ENCODE measurements around the gene AJM1.

DNA sequence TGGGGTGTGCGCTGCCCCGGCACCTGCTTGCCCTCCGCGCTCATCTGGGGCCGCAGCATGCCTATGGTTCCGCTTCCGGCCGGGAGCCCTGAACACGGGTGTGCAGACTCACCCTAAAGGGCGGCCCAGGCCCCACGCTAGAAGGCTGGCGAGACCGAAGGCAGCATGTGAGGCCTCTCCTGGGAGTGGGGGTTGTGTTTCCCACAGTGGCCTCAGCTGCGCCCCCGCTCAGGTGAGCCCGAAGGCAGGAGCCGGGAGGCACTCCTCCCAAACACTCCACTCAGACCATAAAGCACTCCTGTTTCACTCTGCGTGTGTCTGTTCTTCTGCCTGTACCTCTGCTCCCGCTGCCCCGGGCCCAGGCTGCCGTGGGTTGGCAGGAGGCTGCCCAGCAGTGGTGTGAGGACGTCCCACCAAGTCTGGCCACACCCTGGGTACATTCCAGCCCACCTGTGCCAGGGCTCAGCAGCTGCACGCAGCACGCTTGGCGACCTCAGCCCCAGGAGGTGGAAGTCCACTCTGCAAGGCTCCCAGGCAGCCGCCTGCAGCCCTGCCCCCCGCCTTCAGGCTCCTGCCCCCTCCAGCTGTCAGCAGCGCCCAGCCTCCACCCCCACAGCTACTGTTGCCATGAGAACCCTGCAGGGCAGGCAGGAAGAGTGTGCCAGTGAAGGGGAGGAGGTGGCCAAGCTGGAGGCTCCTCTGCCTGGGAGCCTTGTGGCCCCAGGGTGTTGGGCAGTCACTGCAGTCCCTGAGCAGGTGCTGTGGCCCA, 1.2 kb upstream of the AJM1 start:
- TF ChIP-seq, protein P1, sequence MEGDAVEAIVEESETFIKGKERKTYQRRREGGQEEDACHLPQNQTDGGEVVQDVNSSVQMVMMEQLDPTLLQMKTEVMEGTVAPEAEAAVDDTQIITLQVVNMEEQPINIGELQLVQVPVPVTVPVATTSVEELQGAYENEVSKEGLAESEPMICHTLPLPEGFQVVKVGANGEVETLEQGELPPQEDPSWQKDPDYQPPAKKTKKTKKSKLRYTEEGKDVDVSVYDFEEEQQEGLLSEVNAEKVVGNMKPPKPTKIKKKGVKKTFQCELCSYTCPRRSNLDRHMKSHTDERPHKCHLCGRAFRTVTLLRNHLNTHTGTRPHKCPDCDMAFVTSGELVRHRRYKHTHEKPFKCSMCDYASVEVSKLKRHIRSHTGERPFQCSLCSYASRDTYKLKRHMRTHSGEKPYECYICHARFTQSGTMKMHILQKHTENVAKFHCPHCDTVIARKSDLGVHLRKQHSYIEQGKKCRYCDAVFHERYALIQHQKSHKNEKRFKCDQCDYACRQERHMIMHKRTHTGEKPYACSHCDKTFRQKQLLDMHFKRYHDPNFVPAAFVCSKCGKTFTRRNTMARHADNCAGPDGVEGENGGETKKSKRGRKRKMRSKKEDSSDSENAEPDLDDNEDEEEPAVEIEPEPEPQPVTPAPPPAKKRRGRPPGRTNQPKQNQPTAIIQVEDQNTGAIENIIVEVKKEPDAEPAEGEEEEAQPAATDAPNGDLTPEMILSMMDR (IDR thresholded peaks at IDR 0.05; ENCODE audit: insufficient read depth, low read length), result no peak
- TF ChIP-seq POLR2AphosphoS5 (IDR thresholded peaks at IDR 0.05; ENCODE audit: low read depth), result peak; percentile 57; the same call in 1 of the 2 replicates
